Measurements from ENCODE around the gene IMP4.

The IMP4 gene

GRCh38 chr2:130372055-130372832, 29.5 kb downstream of the IMP4 start:
- peak; percentile 40 for TF ChIP-seq TEAD4 (IDR thresholded peaks at IDR 0.05)
- peak; percentile 60 for TF ChIP-seq TAF1 (IDR thresholded peaks at IDR 0.05; ENCODE audit: low read depth)
- no peak for TF ChIP-seq CREB1 (IDR thresholded peaks at IDR 0.05; ENCODE audit: low read depth)
- TF ChIP-seq REST (IDR thresholded peaks at IDR 0.05; ENCODE audit: low read depth) = no peak
- peak; percentile 56 for TF ChIP-seq MAX (IDR thresholded peaks at IDR 0.05)
- TF ChIP-seq RAD21 (IDR thresholded peaks at IDR 0.05; ENCODE audit: low read depth) = peak; percentile 26; the same call in 1 of the 2 replicates
- TF ChIP-seq YY1 (IDR thresholded peaks at IDR 0.05; ENCODE audit: low read depth) = peak; percentile 36
- TF ChIP-seq TCF12 (IDR thresholded peaks at IDR 0.05; ENCODE audit: low read depth) = no peak
- peak; percentile 28; the same call in 1 of the 2 replicates for TF ChIP-seq NFIC (IDR thresholded peaks at IDR 0.05)
- peak; percentile 91 for TF ChIP-seq ZBTB7A (IDR thresholded peaks at IDR 0.05; ENCODE audit: low read depth)
- no peak for TF ChIP-seq FOXM1 (IDR thresholded peaks at IDR 0.05; ENCODE audit: borderline replicate concordance, low read depth)
- no peak for TF ChIP-seq CEBPB (IDR thresholded peaks at IDR 0.05)
- no peak; the same call in 1 of the 2 replicates for TF ChIP-seq USF1 (IDR thresholded peaks at IDR 0.05)
- TF ChIP-seq EP300 (IDR thresholded peaks at IDR 0.05; ENCODE audit: borderline replicate concordance) = no peak
- TF ChIP-seq EGR1 (IDR thresholded peaks at IDR 0.05) = no peak

GRCh38 chr2:130372833-130373807, 30.4 kb downstream of the IMP4 start:
- TF ChIP-seq ZBTB7A (IDR thresholded peaks at IDR 0.05; ENCODE audit: low read depth) (peak; percentile 80; the same call in 1 of the 2 replicates), MAX (IDR thresholded peaks at IDR 0.05) (no peak), FOXM1 (IDR thresholded peaks at IDR 0.05; ENCODE audit: borderline replicate concordance, low read depth) (no peak), REST (IDR thresholded peaks at IDR 0.05; ENCODE audit: low read depth) (no peak), TAF1 (IDR thresholded peaks at IDR 0.05; ENCODE audit: low read depth) (peak; percentile 16), TCF12 (IDR thresholded peaks at IDR 0.05; ENCODE audit: low read depth) (no peak), TEAD4 (IDR thresholded peaks at IDR 0.05) (no peak), USF1 (IDR thresholded peaks at IDR 0.05) (no peak), YY1 (IDR thresholded peaks at IDR 0.05; ENCODE audit: low read depth) (no peak)

- TF ChIP-seq CEBPB (IDR thresholded peaks at IDR 0.05) = no peak
- TF ChIP-seq REST (IDR thresholded peaks at IDR 0.05; ENCODE audit: low read depth) = no peak
- TF ChIP-seq RAD21 (IDR thresholded peaks at IDR 0.05; ENCODE audit: low read depth) = no peak
- no peak for TF ChIP-seq NFIC (IDR thresholded peaks at IDR 0.05)
- TF ChIP-seq CREB1 (IDR thresholded peaks at IDR 0.05; ENCODE audit: low read depth) = no peak
- no peak for TF ChIP-seq TEAD4 (IDR thresholded peaks at IDR 0.05)
- no peak for TF ChIP-seq EP300 (IDR thresholded peaks at IDR 0.05; ENCODE audit: borderline replicate concordance)
- TF ChIP-seq TAF1 (IDR thresholded peaks at IDR 0.05; ENCODE audit: low read depth) = no peak
- no peak for TF ChIP-seq MAX (IDR thresholded peaks at IDR 0.05)
- TF ChIP-seq EGR1 (IDR thresholded peaks at IDR 0.05) = no peak
- TF ChIP-seq YY1 (IDR thresholded peaks at IDR 0.05; ENCODE audit: low read depth) = no peak
- no peak for TF ChIP-seq TCF12 (IDR thresholded peaks at IDR 0.05; ENCODE audit: low read depth)
- no peak for TF ChIP-seq USF1 (IDR thresholded peaks at IDR 0.05)
- no peak for TF ChIP-seq ZBTB7A (IDR thresholded peaks at IDR 0.05; ENCODE audit: low read depth)
- no peak for TF ChIP-seq FOXM1 (IDR thresholded peaks at IDR 0.05; ENCODE audit: borderline replicate concordance, low read depth)
These were observed 31.2 kb downstream of the IMP4 start for GRCh38 chr2:130373808-130374365.

Measured in Ishikawa (cell line).